Measurements from ENCODE around the gene ROR1.

GRCh38 chr1:63875636-63876035, 101.8 kb downstream of the ROR1 start:
- TF ChIP-seq POLR2A (IDR thresholded peaks at IDR 0.05; ENCODE audit: low read length) (no peak), GATA1 (IDR thresholded peaks at IDR 0.05; ENCODE audit: low read depth, low read length) (no peak)
